ENCODE results near the gene ABCC4. TPM values are rescaled to one million over a fixed set of nuclear protein-coding genes. Genes with fewer than 3 reads are reported as not detected.

Gene ABCC4
- total and polyA plus RNA-seq, 2 experiments from 2014 or later: 4.3 to 12.2 TPM

DNA sequence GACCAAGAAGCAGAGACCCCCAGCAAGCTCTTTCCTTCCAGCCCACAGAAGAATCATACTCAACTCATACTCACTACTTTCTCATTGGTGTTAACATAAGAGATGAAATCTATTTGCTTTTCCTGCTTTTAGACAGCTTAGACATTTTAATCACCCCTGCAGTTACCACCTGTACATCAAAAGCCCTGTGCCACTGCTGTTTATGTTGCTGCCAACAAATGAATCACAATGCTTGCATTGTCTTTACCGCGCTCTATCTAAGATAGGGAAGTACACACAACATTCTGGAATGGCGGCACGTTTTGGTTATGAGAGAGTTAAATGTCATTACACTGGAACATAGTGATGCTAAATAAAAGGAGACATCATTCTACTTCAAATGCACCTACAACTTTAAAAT, 95.1 kb downstream of the ABCC4 start:
- H3K79me2 ChIP-seq (replicated peaks; ENCODE audit: insufficient read depth): no peaks in the 10 kb centered on the region
- H3K9me2 ChIP-seq (ENCODE audit: insufficient read depth): no peaks in the 10 kb centered on the region
- DNase-seq (ENCODE audit: low spot score) (no peak), ATAC-seq (no peak)
- H3K4me1 ChIP-seq (ENCODE audit: insufficient read depth): no peaks in the 10 kb centered on the region
- no peak overlapping the region for H3K4me3 Mint-ChIP-seq
- H3K4me1 Mint-ChIP-seq: no peaks in the 10 kb centered on the region
- H2AFZ ChIP-seq: no peak overlapping the region
- no peaks in the 10 kb centered on the region for H3K9me3 Mint-ChIP-seq
- H3K27ac ChIP-seq (ENCODE audit: low read depth): no peak overlapping the region
- no peak for TF ChIP-seq POLR2AphosphoS5 (IDR thresholded peaks at IDR 0.05; ENCODE audit: low read depth)
- no peak for TF ChIP-seq CREB1 (CRISPR knock-in tag; IDR thresholded peaks at IDR 0.05; ENCODE audit: low read depth)
- TF ChIP-seq, protein P1, sequence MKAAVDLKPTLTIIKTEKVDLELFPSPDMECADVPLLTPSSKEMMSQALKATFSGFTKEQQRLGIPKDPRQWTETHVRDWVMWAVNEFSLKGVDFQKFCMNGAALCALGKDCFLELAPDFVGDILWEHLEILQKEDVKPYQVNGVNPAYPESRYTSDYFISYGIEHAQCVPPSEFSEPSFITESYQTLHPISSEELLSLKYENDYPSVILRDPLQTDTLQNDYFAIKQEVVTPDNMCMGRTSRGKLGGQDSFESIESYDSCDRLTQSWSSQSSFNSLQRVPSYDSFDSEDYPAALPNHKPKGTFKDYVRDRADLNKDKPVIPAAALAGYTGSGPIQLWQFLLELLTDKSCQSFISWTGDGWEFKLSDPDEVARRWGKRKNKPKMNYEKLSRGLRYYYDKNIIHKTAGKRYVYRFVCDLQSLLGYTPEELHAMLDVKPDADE (IDR thresholded peaks at IDR 0.05): no peak
- TF ChIP-seq EZH2phosphoT487 (IDR thresholded peaks at IDR 0.05; ENCODE audit: unreplicated experiment): no peak
- no peak for TF ChIP-seq ZNF114 (CRISPR knock-in tag; IDR thresholded peaks at IDR 0.05)
- TF ChIP-seq EZH2 (IDR thresholded peaks at IDR 0.05; ENCODE audit: low read depth, unreplicated experiment): no peak
- no peak for TF ChIP-seq JUNB (IDR thresholded peaks at IDR 0.05; ENCODE audit: unreplicated experiment)
- TF ChIP-seq, protein P2, sequence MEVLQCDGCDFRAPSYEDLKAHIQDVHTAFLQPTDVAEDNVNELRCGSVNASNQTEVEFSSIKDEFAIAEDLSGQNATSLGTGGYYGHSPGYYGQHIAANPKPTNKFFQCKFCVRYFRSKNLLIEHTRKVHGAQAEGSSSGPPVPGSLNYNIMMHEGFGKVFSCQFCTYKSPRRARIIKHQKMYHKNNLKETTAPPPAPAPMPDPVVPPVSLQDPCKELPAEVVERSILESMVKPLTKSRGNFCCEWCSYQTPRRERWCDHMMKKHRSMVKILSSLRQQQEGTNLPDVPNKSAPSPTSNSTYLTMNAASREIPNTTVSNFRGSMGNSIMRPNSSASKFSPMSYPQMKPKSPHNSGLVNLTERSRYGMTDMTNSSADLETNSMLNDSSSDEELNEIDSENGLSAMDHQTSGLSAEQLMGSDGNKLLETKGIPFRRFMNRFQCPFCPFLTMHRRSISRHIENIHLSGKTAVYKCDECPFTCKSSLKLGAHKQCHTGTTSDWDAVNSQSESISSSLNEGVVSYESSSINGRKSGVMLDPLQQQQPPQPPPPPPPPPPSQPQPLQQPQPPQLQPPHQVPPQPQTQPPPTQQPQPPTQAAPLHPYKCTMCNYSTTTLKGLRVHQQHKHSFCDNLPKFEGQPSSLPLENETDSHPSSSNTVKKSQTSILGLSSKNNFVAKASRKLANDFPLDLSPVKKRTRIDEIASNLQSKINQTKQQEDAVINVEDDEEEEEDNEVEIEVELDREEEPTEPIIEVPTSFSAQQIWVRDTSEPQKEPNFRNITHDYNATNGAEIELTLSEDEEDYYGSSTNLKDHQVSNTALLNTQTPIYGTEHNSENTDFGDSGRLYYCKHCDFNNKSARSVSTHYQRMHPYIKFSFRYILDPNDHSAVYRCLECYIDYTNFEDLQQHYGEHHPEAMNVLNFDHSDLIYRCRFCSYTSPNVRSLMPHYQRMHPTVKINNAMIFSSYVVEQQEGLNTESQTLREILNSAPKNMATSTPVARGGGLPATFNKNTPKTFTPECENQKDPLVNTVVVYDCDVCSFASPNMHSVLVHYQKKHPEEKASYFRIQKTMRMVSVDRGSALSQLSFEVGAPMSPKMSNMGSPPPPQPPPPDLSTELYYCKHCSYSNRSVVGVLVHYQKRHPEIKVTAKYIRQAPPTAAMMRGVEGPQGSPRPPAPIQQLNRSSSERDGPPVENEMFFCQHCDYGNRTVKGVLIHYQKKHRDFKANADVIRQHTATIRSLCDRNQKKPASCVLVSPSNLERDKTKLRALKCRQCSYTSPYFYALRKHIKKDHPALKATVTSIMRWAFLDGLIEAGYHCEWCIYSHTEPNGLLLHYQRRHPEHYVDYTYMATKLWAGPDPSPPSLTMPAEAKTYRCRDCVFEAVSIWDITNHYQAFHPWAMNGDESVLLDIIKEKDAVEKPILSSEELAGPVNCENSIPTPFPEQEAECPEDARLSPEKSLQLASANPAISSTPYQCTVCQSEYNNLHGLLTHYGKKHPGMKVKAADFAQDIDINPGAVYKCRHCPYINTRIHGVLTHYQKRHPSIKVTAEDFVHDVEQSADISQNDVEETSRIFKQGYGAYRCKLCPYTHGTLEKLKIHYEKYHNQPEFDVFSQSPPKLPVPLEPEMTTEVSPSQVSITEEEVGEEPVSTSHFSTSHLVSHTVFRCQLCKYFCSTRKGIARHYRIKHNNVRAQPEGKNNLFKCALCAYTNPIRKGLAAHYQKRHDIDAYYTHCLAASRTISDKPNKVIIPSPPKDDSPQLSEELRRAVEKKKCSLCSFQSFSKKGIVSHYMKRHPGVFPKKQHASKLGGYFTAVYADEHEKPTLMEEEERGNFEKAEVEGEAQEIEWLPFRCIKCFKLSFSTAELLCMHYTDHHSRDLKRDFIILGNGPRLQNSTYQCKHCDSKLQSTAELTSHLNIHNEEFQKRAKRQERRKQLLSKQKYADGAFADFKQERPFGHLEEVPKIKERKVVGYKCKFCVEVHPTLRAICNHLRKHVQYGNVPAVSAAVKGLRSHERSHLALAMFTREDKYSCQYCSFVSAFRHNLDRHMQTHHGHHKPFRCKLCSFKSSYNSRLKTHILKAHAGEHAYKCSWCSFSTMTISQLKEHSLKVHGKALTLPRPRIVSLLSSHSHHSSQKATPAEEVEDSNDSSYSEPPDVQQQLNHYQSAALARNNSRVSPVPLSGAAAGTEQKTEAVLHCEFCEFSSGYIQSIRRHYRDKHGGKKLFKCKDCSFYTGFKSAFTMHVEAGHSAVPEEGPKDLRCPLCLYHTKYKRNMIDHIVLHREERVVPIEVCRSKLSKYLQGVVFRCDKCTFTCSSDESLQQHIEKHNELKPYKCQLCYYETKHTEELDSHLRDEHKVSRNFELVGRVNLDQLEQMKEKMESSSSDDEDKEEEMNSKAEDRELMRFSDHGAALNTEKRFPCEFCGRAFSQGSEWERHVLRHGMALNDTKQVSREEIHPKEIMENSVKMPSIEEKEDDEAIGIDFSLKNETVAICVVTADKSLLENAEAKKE (CRISPR knock-in tag; IDR thresholded peaks at IDR 0.05): no peak
- TF ChIP-seq, protein P3, sequence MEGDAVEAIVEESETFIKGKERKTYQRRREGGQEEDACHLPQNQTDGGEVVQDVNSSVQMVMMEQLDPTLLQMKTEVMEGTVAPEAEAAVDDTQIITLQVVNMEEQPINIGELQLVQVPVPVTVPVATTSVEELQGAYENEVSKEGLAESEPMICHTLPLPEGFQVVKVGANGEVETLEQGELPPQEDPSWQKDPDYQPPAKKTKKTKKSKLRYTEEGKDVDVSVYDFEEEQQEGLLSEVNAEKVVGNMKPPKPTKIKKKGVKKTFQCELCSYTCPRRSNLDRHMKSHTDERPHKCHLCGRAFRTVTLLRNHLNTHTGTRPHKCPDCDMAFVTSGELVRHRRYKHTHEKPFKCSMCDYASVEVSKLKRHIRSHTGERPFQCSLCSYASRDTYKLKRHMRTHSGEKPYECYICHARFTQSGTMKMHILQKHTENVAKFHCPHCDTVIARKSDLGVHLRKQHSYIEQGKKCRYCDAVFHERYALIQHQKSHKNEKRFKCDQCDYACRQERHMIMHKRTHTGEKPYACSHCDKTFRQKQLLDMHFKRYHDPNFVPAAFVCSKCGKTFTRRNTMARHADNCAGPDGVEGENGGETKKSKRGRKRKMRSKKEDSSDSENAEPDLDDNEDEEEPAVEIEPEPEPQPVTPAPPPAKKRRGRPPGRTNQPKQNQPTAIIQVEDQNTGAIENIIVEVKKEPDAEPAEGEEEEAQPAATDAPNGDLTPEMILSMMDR (conservative IDR thresholded peaks at IDR 0.05; ENCODE audit: low read depth in 2 of 2): no peak
- no peak for TF ChIP-seq ZNF331 (CRISPR knock-in tag; IDR thresholded peaks at IDR 0.05; ENCODE audit: low read depth)
- no peak for TF ChIP-seq STAT1 (IDR thresholded peaks at IDR 0.05; ENCODE audit: unreplicated experiment)
- TF ChIP-seq, protein P4, sequence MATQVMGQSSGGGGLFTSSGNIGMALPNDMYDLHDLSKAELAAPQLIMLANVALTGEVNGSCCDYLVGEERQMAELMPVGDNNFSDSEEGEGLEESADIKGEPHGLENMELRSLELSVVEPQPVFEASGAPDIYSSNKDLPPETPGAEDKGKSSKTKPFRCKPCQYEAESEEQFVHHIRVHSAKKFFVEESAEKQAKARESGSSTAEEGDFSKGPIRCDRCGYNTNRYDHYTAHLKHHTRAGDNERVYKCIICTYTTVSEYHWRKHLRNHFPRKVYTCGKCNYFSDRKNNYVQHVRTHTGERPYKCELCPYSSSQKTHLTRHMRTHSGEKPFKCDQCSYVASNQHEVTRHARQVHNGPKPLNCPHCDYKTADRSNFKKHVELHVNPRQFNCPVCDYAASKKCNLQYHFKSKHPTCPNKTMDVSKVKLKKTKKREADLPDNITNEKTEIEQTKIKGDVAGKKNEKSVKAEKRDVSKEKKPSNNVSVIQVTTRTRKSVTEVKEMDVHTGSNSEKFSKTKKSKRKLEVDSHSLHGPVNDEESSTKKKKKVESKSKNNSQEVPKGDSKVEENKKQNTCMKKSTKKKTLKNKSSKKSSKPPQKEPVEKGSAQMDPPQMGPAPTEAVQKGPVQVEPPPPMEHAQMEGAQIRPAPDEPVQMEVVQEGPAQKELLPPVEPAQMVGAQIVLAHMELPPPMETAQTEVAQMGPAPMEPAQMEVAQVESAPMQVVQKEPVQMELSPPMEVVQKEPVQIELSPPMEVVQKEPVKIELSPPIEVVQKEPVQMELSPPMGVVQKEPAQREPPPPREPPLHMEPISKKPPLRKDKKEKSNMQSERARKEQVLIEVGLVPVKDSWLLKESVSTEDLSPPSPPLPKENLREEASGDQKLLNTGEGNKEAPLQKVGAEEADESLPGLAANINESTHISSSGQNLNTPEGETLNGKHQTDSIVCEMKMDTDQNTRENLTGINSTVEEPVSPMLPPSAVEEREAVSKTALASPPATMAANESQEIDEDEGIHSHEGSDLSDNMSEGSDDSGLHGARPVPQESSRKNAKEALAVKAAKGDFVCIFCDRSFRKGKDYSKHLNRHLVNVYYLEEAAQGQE (IDR thresholded peaks at IDR 0.05; ENCODE audit: unreplicated experiment): no peak
- TF ChIP-seq NANOG (IDR thresholded peaks at IDR 0.05; ENCODE audit: borderline replicate concordance): no peak
- peaks cover 2% of the 10 kb centered on the region for H3K27me3 Mint-ChIP-seq (ENCODE audit: insufficient read depth, low read depth, poor library complexity)
- H3K4me2 ChIP-seq: no peak overlapping the region
- no peaks in the 10 kb centered on the region for H3K27me3 ChIP-seq (ENCODE audit: insufficient read depth)
- no peaks in the 10 kb centered on the region for H3F3A ChIP-seq (replicated peaks; ENCODE audit: low read depth)
- H3K36me3 ChIP-seq (ENCODE audit: insufficient read depth): no peaks in the 10 kb centered on the region
- H3K4me3 ChIP-seq: no peak overlapping the region
- no peaks in the 10 kb centered on the region for H4K20me1 ChIP-seq (replicated peaks; ENCODE audit: insufficient read depth)
- no peaks in the 10 kb centered on the region; the same call in 2 of the 3 replicates for H3K36me3 Mint-ChIP-seq (ENCODE audit: low read depth)
- no peak overlapping the region for H3K27ac Mint-ChIP-seq
